PFSK-1 (cell line): Measurements from ENCODE around the gene CEMIP.

Source experiments
- POLR2AphosphoS5 ChIP-seq: IDR thresholded peaks from 2 replicates; pipeline ENCODE4 v1.6.1; 2012; ENCODE audit warnings: low read depth, mild to moderate bottlenecking, control low read depth, low read length, moderate library complexity
- REST ChIP-seq, 2 experiments: IDR thresholded peaks; 2 replicates each; pipeline versions ENCODE4 v1.6.1 to v1.8.0; 2011 to 2012; ENCODE audit warnings: low read depth in 2 of 2, low read length in 2 of 2, control low read depth in 1 of 2, inconsistent platforms in 1 of 2, mild to moderate bottlenecking in 1 of 2, moderate library complexity in 1 of 2; ENCODE audit not compliant: insufficient read depth in 1 of 2
- TAF1 ChIP-seq: IDR thresholded peaks from 2 replicates; pipeline ENCODE4 v1.6.1; 2012; ENCODE audit warnings: low read length, control low read depth, borderline replicate concordance; ENCODE audit not compliant: insufficient read depth

GRCh38 chr15:80970658-80971057, 191.5 kb downstream of the CEMIP start:
- TF ChIP-seq POLR2AphosphoS5 (no peak), TAF1 (no peak), REST (IDR thresholded peaks at IDR 0.05; ENCODE audit: insufficient read depth in 1 of 2, low read depth in 2 of 2, low read length in 2 of 2) (no peak)
